Stimulated activated CD4-positive, alpha-beta T cell treated with anti-CD3 and anti-CD28 coated beads, Interleukin-1b, Interleukin-23, amount 100 ng/mL, for 4 hours (primary cell): ENCODE measurements around the gene ICAM1.
A peak's percentile ranks its signal among the peaks of the same experiment; 100 is the strongest.
"Not testable (repeated sequence)": the region's sequence is repeated elsewhere in the genome, so short reads cannot be mapped to it uniquely, and the experiment has no call there.

Experiments used
- DNase-seq, 2 donors: peaks; one replicate each; pipeline ENCODE4 v3.0.0-alpha.2; 2020; ENCODE audit warnings: low read depth in 2 of 2

Gene ICAM1

GRCh38 chr19:10277795-10278589, 7.1 kb downstream of the ICAM1 start:
- DNase-seq: no peak

- no peak for DNase-seq
These were observed 8.0 kb downstream of the ICAM1 start for GRCh38 chr19:10278935-10279334.

DNA sequence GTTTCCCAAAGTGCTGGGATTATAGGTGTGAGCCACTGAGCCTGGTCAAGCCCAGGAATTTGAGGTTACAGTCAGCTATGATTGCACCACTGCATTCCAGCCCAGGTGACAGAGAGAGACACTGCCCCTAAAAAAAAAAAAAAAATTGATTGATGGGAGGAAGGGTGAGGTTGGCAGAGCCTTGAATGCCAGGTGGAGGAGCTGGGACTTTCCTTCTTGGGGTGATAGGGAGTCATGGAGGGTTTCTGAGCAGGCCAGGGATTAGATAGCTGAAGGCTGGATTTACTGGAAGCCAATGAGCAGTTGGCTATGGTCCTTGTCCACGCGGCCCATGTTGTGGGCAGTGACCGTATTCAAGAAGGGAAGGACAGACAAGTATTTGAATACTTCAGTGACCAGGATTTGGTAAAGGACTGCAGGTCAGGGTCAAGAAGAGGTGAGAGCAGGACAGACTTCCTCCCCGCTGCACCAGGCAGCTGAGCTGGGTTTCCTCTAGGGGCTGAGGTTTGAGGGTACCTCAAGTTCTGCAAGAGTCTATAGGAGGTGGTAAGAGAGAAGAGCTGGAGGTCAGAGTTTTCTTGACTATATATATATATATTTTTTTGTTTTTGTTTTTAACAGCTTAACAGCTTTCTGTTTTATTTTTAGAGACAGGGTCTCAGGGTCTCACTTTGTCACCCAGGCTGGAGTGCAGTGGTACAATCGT, 9.0 kb downstream of the ICAM1 start:
- DNase-seq: no peak

DNA sequence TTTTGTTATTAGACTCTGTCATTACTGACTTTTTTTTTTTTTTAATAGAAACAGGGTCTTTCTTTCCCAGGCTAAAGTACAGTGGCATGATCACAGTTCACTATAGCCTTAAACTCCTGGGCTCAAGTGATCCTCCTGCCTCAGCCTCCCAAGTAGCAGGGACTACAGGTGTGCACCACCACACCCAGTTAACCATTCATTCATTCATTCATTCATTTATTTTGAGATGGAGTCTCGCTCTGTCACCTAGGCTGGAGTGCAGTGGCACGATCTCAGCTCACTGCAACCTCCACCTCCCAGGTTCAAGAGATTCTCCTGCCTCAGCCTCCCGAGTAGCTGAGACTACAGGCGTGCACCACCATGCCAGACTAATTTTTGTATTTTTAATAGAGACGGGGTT, 11.1 kb downstream of the ICAM1 start:
- DNase-seq: not testable (repeated sequence)

DNA sequence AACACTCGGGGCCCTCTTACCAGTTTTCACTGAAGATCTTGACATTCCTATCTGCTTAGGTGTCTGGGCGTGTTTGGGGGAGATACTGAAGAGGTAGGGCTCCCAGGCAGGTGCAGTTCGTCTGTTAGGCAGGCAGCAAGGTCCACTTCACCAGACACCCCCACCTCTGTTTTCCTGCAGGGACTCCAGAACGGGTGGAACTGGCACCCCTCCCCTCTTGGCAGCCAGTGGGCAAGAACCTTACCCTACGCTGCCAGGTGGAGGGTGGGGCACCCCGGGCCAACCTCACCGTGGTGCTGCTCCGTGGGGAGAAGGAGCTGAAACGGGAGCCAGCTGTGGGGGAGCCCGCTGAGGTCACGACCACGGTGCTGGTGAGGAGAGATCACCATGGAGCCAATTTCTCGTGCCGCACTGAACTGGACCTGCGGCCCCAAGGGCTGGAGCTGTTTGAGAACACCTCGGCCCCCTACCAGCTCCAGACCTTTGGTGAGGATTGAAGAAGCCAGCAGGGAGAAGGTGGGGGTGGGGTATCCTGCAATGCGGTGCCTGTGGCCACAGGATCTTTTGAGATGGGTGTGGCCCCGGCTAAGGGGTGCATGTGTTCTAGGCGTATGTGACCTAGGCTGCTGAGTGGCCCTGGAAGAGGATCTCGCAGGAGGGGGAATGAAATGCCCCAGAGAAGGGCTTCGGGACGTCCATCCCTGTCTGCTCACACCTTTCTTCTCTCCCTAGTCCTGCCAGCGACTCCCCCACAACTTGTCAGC, 12.6 kb downstream of the ICAM1 start:
- no peak for DNase-seq

GRCh38 chr19:10284065-10284959, 13.4 kb downstream of the ICAM1 start:
- no peak for DNase-seq

GRCh38 chr19:10284960-10285278, 14.0 kb downstream of the ICAM1 start:
- DNase-seq: no peak

DNA sequence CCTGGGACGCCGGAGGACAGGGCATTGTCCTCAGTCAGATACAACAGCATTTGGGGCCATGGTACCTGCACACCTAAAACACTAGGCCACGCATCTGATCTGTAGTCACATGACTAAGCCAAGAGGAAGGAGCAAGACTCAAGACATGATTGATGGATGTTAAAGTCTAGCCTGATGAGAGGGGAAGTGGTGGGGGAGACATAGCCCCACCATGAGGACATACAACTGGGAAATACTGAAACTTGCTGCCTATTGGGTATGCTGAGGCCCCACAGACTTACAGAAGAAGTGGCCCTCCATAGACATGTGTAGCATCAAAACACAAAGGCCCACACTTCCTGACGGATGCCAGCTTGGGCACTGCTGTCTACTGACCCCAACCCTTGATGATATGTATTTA, 14.5 kb downstream of the ICAM1 start:
- no peak for DNase-seq

DNA sequence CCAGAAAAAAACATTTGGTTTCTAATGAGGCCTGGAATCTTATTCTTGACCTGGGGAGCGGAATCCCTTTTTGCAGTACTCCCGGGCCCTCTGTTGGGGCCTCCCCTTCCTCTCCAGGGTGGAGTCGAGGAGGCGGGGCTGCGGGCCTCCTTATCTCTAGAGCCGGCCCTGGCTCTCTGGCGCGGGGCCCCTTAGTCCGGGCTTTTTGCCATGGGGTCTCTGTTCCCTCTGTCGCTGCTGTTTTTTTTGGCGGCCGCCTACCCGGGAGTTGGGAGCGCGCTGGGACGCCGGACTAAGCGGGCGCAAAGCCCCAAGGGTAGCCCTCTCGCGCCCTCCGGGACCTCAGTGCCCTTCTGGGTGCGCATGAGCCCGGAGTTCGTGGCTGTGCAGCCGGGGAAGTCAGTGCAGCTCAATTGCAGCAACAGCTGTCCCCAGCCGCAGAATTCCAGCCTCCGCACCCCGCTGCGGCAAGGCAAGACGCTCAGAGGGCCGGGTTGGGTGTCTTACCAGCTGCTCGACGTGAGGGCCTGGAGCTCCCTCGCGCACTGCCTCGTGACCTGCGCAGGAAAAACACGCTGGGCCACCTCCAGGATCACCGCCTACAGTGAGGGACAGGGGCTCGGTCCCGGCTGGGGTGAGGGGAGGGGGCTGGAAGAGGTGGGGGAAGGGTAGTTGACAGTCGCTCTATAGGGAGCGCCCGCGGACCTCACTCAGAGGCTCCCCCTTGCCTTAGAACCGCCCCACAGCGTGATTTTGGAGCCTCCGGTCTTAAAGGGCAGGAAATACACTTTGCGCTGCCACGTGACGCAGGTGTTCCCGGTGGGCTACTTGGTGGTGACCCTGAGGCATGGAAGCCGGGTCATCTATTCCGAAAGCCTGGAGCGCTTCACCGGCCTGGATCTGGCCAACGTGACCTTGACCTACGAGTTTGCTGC, 16.1 kb downstream of the ICAM1 start, which contains the start of gene ICAM4:
Gene ICAM4 (plus strand): TSS at position 153 of the 935 bp plus-strand sequence. CDS start 58 bp downstream, at position 211.
- peak in 1 of 2 donors; percentile 37 for DNase-seq

GRCh38 chr19:10288662-10289166, 17.8 kb downstream of the ICAM1 start:
- peak in 1 of 2 donors; percentile 43 for DNase-seq

- DNase-seq: peak in 1 of 2 donors; percentile 63
These were observed 18.4 kb downstream of the ICAM1 start for GRCh38 chr19:10289167-10289835.

DNA sequence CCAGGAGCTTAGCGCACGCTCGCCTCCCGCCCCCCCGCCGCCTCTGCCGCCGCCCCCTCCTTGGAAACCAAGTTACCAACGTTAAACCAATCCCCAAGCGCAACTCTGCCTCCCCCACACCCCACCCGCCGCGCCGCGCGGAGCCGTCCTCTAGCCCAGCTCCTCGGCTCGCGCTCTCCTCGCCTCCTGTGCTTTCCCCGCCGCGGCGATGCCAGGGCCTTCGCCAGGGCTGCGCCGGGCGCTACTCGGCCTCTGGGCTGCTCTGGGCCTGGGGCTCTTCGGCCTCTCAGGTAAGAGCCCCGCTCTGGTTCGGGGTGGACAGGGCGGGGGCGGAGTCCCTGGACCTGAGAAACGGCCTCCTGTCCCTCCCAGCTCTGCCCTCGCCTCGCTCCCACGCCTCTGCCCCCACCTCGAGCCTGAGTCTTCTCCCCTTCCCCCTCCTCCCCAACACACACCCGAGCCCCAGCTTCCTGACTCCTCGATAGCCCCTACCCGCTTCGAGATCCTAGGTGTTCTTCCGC, 19.0 kb downstream of the ICAM1 start, which contains the start of gene ICAM5:
Gene ICAM5 (plus strand): TSS at position 117 of the 521 bp plus-strand sequence. CDS start 92 bp downstream, at position 209.
- DNase-seq: peak; percentile 47 to 70

GRCh38 chr19:10290357-10290875, 19.5 kb downstream of the ICAM1 start:
- DNase-seq: no peak

DNA sequence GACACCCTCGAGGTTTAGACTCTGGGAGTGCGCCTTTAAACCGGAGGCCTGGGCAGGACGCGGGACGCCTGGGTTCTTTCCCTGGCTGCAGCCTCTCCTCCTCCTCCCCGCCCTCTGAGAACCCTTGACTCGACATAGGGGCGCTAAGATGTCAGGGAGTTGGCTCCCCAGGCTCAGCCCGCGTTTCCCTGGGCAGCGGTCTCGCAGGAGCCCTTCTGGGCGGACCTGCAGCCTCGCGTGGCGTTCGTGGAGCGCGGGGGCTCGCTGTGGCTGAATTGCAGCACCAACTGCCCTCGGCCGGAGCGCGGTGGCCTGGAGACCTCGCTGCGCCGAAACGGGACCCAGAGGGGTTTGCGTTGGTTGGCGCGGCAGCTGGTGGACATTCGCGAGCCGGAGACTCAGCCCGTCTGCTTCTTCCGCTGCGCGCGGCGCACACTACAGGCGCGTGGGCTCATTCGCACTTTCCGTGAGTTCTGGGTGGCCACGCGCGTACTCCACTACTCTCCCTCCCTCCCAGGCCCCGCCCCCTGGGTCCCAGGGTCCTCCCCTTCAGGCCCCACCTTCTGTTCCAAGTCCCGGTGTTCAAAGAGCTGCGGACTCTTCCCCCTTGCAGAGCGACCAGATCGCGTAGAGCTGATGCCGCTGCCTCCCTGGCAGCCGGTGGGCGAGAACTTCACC, 20.1 kb downstream of the ICAM1 start:
- peak in 1 of 2 donors; percentile 51 for DNase-seq

- no peak for DNase-seq
These were observed 20.8 kb downstream of the ICAM1 start for GRCh38 chr19:10291554-10292205.

- DNase-seq: peak; percentile 53 to 61
These were observed 21.4 kb downstream of the ICAM1 start for GRCh38 chr19:10292206-10292788.
